T-helper 2 cell (primary cell): Measurements from ENCODE around the gene YIPF3.
"Not testable (repeated sequence)": the region's sequence is repeated elsewhere in the genome, so short reads cannot be mapped to it uniquely, and the experiment has no call there.

Experiments used
- DNase-seq, 5 experiments: peaks; one replicate each; pipeline versions ENCODE4 v3.0.0 to v3.0.0-alpha.2; 2012 to 2022
- total RNA-seq, 2 donors: gene quantifications; one replicate each; lab custom pipeline; 2026; lab: John Stamatoyannopoulos, UW

The YIPF3 gene
- total RNA-seq, result 29.0 to 42.3 reads per million in 2 donors

DNA sequence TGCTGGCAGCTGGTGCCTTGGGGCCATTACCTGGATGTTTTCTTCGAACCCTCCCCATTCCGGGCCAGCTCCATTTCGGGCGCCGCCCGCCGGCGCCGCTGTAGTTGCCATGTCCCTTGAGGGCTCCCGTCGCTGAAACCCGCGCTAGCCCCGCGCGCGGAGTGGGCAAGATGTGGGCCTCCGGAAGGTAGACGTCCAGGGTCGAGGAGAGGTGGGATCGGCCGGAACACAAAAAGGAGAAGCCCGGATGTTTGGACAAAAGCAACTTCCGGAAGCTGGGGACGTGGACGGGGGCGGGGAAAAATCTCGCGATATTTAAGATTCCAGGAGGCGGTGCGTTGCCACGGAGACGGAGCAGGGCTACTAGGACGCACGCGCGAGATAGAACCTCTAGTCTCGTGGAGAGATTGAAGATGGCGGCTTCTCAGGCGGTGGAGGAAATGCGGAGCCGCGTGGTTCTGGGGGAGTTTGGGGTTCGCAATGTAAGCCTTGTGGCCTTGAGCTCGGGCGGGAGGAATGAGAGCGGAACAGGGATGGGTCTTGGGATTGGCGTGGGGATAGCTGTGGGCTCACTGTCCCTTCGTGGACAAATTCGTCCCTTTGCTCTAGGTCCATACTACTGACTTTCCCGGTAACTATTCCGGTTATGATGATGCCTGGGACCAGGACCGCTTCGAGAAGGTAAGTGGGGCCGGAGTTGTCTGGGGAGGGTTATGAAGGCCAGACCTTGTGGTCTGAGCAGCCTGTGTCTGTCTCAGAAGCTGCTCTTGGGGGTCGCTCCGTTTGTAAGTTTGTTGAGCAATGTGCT lies at the start of gene YIPF3, which contains the start of gene POLR1C:
Gene YIPF3, minus strand, starts transcription at position 230 of the 808 bp plus-strand sequence. Its CDS starts 119 bp downstream, at position 111.
Gene POLR1C, plus strand, starts transcription at position 393 of the 808 bp plus-strand sequence. Its CDS starts 21 bp downstream, at position 414.
- DNase-seq, result peak; percentile 81 to 97 (median 94)

DNA sequence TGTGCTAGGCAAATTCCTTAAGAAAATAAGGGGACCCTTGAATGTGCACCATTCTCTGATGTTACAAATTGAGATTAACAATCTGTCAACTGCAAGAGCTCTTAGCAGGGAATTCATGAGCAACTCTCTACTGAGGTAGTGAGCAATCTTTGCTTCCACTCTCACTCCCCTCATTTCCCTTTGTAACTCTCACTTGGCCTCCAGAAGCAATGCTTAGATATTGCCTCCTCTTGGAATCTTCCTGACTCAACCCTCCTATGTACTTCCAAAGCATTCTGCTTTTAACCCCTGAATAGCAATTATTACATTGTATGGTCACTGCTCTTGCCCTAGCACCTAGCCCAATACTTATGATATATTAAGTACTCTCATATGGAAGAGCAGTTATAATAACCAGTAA lies 42.6 kb upstream of the YIPF3 start:
- DNase-seq, result no peak

DNA sequence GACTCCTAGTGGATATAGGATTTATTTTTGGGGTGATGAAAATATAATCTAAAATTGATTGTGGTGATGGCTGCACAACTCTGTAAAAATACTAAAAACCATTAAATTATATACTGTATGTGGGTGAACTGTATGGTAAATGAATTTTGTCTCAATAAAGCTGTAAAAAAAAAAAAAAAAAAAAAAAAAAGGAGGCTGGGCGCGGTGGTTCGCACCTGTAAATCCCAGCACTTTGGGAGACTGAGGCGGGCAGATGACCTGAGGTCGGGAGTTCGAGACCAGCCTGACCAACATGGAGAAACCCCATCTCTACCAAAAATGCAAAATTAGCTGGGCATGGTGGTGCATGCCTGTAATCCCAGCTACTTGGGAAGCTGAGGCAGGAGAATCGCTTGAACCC lies 40.9 kb upstream of the YIPF3 start:
- DNase-seq, result not testable (repeated sequence)

DNA sequence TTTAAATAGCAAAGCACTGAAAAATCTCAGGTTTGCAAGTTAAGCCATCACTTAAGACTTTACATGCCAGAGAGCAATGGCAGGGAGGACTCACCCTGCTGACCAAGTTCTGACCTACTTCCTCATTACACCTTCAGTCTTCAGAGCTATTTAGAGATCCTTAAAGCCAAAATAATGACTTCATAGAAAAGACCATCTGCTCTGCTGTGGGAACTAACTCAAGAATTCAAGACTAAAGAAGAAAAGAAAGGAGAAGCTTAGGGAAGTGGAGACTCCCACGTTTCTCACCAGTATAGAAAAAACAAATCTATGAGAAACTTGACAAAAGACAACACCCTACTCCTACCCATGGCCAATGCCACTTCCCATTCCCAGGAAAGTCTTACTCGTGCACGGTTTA lies 30.5 kb upstream of the YIPF3 start:
- DNase-seq, result no peak

DNA sequence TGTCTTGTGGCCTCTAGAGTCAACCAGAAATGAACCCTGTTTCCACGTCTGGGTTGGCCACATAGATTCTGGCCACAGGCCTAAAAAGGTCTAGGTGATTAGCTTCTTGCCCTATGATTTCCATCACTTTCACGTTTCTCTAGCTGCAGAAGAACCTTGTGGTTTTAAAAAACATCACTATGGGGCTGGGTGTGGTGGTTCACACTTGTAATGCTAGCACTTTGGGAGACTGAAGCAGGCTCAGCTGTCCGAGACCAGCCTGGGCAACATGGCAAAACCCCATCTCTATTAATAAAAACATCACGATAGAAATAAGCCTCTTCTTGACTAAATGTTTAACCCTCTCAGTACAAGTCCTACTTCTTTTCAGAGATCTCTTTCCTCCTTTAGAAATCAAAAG lies 27.7 kb upstream of the YIPF3 start:
- DNase-seq, result no peak

DNA sequence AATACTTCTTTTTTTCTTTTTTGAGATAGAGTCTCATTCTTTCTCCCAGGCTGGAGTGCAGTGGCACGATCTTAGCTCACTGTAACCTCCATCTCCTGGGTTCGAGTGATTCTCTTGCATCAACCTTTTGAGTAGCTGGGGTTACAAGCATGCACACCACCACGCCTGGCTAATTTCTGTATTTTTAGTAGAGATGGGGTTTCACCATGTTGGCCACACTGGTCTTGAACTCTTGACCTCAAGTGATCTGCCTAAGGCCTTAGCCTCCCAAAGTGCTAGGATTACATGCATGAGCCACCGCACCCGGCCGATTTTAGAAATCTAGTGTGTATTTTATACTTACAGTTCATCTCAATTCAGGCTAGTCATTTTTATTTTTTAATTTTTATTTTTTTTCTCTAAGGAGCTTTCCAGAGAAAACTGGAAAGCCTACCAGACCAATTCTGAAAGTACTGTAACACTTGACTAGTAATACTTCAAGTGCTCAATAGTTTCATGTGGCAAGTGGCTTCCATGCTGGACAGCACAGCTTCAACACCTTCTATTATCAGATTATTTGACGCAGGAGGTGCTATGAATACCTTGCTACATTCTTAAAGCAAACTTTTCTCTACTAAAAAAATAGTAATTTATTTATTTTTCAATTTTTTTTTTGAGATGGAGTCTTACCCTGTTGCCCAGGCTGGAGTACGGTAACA lies 25.2 kb upstream of the YIPF3 start:
- no peak for DNase-seq

DNA sequence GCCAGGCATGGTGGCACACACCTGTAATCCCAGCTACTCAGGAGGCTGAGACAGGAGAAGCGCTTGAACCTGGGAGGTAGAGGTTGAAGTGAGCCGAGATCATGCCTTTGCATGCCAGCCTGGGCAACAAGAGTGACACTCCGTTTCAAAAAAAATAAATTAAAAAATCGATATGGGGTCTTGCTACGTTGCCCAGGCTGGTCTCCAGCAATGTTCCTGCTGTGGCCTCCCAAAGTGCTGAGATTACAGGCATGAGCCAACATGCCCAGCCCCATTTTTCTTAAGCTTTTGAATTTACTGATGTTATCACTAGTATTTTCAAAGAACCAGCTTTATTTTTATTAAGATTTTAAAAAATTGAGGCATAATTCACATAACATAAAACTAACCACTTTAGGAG lies 23.8 kb upstream of the YIPF3 start:
- DNase-seq, result no peak

DNA sequence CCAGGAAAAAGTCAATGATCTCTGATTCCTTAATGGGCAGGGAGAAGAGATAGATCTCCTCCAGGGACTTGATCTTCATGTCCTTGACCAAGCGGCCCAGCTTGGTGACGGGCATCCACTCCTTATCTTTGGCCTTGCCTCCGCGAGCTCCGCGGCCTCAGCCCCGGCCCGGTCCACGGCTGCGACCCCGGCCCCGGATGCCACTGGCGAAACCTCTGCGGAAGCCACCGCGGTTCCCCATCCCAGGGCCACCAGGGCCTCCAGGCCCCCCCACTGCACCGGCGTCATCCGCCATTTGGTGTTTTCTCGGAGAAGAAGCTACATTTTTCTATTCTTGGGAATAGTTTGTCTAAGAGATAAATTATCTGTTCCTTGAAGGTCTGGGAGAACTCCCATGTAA lies 22.7 kb upstream of the YIPF3 start:
- not testable (repeated sequence) for DNase-seq

DNA sequence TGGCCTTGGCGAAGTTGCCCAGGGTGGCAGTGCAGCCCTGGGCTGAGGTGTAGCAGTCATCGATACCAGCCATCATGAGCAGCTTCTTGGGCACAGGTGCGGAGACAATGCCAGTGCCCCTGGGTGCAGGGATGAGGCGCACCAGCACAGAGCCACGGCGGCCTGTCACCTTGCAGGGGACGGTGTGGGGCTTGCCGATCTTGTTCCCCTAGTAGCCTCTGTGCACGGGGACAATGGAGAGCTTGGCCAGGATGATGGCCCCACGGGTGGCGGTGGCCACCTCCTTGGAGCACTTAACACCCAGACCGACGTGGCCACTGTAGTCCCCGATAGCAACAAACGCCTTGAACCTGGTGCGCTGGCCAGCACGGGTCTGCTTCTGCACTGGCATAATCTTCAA lies 22.3 kb upstream of the YIPF3 start:
- not testable (repeated sequence) for DNase-seq

DNA sequence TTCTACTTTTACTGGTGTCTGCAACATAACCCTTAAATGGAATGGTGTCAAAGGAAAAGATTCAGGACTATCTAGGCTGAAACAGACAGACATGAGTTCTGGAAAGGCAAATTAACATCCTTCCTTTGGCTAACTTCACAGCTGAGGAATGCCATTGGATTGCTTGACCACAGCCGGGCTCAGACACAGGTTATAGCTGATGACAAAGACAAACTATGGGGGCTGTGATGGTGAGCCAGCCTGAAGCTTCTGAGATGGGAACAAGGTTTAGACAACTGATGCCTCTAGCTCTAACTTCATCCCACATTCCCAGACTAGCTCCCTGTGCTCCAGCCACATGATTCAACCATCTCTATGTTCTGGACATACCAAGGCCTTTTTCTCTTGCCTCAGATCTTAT lies 15.5 kb upstream of the YIPF3 start:
- no peak for DNase-seq

DNA sequence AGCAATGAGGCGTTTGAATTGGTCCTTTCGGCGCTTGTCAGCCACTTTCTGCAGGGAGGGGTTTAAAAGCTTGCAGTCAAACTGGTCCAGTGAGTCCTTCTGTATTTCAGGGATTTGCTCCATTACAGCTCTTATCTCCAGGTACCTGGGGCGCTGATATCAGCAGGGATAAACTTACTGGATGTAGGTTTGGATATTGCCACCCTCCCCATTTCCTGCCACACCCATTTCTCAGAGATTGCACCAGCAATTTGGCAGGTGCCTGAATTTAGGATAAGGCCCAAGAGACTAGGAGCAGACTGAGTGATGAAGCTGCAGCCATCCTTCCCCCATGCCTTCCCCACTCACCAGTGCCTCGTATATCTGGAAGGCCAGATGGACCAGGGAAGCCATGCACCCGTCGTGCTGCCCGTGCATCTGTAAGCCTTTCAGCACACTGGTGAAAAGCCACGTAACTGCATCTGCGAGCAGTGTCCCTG lies 7.8 kb upstream of the YIPF3 start:
- DNase-seq, result no peak

DNA sequence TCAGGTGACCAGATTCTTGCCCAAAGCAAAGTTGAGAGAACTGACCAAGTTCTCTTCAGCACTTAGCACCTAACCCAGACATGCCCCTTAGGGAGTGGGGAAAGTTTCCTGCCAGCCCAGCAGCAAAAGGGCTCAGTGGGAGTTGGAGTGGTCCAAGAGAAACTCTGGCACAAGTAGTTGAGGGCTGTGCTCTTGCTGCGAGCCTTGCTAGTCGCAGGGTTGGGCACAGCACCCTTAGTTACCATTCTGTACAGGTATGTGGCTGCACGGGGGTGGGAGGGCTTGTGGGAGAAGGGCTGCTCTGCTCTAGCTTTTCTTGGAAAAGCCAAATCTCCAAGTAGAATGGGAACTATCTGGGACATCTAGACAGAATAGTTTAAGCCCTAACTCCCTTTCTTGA lies 6.6 kb upstream of the YIPF3 start:
- DNase-seq, result no peak

DNA sequence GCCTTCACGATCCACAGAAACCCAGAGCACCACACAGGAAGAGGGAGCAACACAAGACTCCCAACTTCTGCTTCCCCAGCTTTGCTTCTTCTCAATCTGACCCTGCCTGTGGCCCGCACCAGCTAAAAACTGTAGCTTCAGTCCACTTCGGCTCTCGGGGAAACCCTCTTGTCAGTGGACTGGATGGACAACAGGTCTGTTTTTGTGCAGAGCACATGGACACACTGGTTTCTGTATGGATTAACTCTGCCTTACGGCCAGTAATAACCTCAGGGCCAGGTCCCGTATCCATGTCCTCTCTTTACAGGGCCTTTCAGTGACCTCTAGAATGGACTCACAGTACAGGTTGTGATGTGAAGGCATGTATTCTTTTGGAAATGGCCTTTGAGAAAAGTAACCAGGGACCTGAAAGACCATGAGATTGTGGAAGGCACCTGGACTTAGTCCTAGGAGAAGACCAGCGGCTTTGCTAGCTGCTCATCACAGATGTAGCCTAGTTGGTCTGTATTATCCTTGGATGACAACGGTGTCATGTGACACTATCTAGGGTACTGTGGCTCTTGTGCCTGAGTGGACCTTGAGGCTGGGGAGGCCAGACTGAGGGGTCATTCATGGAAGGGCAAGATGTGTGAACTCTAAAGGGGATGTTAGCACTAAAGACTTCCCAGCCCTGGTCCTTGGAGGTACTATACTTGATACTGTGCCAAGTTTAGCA lies 6.0 kb upstream of the YIPF3 start:
- no peak for DNase-seq

DNA sequence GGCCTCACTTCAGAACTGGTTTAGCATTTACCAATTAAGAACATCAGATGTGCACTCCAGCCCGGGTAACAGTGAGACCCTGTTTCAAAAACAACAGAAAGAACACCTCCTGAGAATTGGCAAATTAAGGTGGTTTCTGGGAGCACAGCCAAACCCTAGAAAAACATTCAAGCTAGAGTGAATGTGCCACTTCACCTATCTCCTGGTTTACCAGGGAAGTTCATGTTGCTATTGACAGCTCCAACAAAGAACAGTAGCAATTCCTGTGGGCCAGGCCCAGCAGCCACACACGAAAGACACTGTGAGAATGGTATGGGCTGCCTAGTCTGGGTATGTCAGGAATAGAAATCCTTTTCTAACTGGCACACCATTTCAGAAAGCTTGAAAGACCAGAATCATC lies 5.1 kb upstream of the YIPF3 start:
- DNase-seq, result no peak

DNA sequence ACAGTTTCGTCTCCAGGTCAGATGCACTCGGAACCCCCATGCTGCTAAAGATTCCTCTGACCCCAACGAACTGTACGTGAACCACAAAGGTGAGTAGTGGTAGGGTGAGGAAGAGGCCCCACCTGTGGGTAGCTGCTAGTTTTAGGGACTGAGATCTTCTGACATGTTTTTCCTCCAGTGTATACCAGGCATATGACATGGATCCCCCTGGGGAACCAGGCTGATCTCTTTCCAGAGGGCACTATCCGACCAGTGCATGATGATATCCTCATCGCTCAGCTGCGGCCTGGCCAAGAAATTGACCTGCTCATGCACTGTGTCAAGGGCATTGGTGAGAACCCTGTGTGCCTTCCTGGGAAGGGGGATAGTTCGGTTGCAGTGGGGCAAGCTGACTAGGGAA lies 3.4 kb upstream of the YIPF3 start:
- DNase-seq, result no peak

DNA sequence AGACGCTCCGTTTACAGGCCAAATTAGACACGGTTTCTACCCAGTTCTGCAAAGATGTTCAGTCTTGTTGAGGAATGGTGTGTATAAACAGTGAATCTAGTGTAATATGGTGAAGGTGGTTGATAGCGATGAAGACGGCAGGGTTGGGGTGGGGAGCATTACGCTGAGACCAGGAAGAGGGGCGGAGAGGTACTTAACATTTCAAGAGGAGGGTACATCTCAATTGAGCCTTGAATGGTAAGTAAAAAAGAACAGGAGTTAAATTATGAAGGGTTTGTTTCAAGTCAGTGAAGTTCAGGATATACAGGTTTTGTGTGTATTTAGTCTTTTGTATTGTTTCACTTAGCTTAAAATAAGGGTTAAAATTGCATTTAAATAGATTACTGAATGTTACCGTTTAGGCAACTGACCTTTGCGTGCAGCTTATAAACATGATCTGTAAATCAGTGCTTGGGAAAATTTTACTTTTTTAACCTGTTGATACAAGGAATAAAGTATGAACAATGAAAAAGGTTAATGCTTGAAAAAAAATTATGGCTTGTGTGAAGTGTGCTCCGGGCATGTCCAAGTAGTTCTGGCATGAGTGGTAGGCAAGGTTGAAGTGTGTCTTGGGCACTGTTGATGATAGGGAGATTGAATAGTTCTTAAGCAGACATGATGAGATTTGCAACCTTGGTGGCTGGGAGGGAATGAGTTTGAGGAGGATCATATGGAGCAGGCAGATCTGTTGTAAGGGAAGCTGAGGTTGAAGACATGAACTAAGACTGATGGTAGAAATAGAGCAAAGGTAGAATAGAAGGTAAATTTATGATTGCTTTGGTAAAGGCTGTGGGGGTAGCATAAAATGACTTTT lies 1.0 kb upstream of the YIPF3 start:
- DNase-seq, result peak in 1 of 5 experiments; percentile 10

DNA sequence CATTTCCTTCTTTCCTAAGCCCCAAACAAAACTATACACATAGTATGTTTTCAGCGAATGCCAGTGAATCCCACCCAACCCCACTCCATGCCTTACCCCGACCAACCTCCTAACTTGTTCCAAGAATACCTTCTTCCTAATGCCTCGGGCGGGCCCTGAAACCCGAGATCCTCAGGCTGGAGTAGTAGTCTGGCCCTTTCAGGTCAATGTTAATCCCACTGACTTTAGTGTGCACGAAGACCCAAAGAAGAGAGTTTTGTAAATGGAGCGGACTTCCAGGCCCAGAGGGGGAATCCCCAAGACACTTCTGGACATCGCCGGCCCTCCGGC lies 394 bp downstream of the YIPF3 start:
- DNase-seq, result no peak

DNA sequence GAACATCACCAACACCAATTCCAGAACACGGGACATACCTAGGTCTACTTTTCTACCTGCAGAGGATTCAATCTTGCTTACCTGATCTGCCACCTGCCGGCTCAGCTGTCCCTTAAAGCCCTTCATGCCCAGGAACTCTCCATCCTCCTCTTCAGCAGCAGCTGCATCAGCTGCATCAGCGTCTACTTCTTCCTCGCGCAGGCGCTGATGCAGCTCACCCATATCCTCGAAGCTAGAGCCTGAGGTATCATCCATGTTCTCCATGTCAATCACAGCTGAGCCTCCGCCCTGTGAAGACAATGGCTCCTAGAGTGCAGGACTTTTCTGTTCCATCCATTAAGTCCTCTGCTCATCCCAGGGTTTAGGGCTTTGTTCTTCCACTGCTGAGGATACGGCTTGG lies 918 bp downstream of the YIPF3 start:
- DNase-seq, result no peak

DNA sequence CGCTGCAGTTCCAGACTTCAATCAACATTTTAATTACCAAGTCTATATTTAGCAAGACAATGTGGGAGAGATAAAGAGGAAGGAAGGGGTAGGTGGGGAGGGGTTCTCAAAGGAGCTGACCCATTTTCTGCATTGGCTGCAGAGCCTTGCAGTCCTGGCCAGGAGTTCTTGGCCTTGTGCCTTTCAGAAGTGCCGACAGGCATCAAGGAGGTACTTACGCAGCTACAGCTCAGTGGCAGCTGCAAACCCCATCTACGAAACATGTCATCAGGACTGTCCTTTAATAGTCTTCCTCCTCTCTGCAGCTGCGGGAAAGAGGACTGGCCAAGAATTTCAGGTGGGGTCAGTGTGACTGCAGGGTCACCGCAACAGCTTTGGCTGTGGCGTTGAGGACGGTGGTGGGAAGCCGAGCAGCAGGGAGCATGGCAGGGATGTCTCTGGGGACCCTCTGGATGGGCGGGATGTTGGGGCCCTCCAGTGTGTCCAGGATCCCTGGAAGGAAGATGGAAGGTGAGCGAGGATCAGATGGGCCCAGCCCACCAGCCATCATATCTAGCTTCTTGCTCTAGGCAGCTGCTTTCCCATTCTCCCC lies 4.8 kb downstream of the YIPF3 start:
- no peak for DNase-seq

DNA sequence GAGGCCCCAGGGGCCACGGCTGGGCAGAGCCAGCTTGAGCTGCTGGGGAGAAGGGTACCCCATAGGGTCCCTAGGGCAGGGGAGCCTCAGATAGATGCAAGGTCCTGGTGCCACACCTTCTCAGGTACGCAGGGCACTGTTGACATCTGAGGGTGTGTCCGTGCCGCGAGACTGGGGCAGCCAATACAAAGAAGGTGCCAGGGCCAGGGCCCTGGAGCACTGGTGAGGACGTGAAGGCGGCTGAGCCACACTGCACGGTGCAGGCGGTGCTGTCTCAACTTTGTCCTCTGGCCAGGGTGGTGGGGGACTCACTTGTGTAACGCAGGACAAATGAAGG lies 5.9 kb downstream of the YIPF3 start:
- DNase-seq, result no peak

DNA sequence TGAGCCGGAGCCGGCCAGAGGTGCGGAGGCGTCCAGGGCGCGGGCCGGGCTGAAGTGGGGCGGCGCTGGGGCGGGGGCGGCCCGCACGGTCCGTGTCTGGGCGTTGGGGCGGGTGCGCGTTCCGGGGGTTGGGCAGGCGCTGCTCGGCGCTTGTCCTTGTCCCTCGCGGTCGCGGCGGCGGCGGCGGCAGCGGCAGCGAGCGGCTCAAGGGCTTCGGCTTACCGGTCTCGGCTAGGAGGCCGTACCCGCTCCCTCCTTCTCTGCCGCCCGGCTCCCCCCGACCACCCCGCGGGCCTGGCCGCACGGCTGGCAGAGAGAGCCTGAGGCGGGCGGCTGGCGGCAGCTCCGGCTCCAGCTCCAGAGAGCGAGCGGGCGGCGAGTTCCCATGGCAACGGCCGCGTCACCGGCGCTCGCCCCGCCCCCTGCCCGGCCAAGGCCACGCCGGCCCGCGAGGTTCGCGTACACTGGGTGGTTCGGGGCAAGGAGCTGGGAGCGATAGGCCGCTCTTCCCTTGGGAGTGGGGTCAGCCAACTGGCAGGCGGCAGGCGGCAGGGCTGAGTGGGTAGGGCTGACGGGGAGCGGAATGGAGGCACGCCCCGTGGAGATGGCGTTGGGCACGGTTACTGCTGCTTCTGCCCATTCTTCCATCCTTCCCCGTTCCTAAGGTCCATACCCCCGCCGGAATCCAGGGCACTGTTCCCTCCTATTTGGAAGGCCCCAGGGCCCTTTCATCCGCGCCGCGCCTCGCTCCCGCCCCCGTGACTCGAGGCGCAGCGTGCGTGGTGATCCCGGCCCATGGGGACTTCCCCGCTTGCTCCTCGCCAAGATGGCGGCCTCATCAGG lies 6.5 kb downstream of the YIPF3 start, which contains the start of gene LRRC73:
Gene LRRC73, minus strand, starts transcription at position 363 of the 843 bp plus-strand sequence. CDS start 561 bp downstream, outside the sequence.
- peak; percentile 66 to 75 (median 69) for DNase-seq
